Measurements from ENCODE around the gene NXF3. TPM values are rescaled to one million over a fixed set of nuclear protein-coding genes. Genes with fewer than 3 reads are reported as not detected.

The NXF3 gene
- total RNA-seq, 1 experiment from 2014 or later, result not detected

DNA sequence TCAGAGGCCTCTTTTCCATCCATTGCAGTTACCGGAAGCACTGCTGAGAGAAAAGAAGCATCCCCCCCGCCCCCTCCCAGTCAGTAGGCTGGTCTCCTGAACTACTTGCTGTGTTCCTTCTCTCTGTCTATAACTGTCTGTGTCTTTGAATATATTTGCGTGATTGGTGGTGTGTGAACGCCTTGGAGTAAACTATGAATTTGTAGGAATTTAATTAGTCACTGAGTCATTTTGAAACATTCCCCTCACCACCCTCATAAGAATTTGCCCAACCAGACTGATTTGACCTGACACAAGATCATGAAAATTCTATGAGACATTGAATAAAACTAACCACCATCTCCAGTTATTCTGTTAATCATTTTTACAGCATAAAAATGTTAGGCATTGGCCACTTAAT, 6.7 kb upstream of the NXF3 start:
- Histone ChIP-seq H3K9me3 (ENCODE audit: control insufficient read depth, low read depth, low read length) (peaks cover 10% of the 10 kb centered on the region), H3K18ac (ENCODE audit: insufficient read length, low read depth, low read length) (no peak overlapping the region), H3T11ph (ENCODE audit: low read length) (no peak overlapping the region), H4K5ac (ENCODE audit: insufficient read length, low read depth, low read length) (no peak overlapping the region), H3K4me2 (ENCODE audit: insufficient read depth, insufficient read length, low read length) (no peak overlapping the region), H3K79me1 (ENCODE audit: insufficient read depth, low read depth, low read length, poor library complexity, severe bottlenecking) (no peaks in the 10 kb centered on the region), H3K4ac (ENCODE audit: low read depth, low read length) (no peak overlapping the region), H2BK120ac (ENCODE audit: low read depth, low read length, poor library complexity, severe bottlenecking) (no peak overlapping the region), H2BK12ac (ENCODE audit: insufficient read length, low read depth, low read length) (no peak overlapping the region), H2AK5ac (ENCODE audit: insufficient read length, low read length) (no peak overlapping the region), H2AFZ (ENCODE audit: low read length) (no peak overlapping the region), H3K79me2 (ENCODE audit: insufficient read depth, low read length) (no peaks in the 10 kb centered on the region), H4K91ac (ENCODE audit: insufficient read length, low read depth, low read length) (no peak overlapping the region), H3K23ac (ENCODE audit: insufficient read length, low read depth, low read length) (no peak overlapping the region), H3K4me1 (ENCODE audit: insufficient read depth, low read length) (no peaks in the 10 kb centered on the region), H3K56ac (ENCODE audit: insufficient read length, low read depth, low read length) (no peak overlapping the region), H3K14ac (ENCODE audit: insufficient read depth, low read length) (no peak overlapping the region), H4K8ac (replicated peaks; ENCODE audit: insufficient read length, low read depth, low read length) (no peak overlapping the region), H2BK5ac (ENCODE audit: insufficient read length, low read length) (no peak overlapping the region), H3K27ac (ENCODE audit: insufficient read length, low read depth, low read length) (no peak overlapping the region), H2BK20ac (ENCODE audit: low read depth, low read length, poor library complexity, severe bottlenecking) (no peak overlapping the region), H2BK15ac (ENCODE audit: low read depth, low read length) (no peak overlapping the region), H3K23me2 (ENCODE audit: insufficient read length, low read depth, low read length, poor library complexity, severe bottlenecking) (no peaks in the 10 kb centered on the region), H3K9ac (ENCODE audit: extremely low read depth, insufficient read length, low read length) (no peak overlapping the region), H4K20me1 (ENCODE audit: control insufficient read depth, insufficient read depth, insufficient read length) (no peaks in the 10 kb centered on the region), H3K27me3 (ENCODE audit: insufficient read depth, low read length) (no peaks in the 10 kb centered on the region)
- peaks cover 51 to 58% of the 10 kb centered on the region in 2 experiments for H3K9me3 Mint-ChIP-seq
- no peak for DNase-seq
- TF ChIP-seq, protein P1, sequence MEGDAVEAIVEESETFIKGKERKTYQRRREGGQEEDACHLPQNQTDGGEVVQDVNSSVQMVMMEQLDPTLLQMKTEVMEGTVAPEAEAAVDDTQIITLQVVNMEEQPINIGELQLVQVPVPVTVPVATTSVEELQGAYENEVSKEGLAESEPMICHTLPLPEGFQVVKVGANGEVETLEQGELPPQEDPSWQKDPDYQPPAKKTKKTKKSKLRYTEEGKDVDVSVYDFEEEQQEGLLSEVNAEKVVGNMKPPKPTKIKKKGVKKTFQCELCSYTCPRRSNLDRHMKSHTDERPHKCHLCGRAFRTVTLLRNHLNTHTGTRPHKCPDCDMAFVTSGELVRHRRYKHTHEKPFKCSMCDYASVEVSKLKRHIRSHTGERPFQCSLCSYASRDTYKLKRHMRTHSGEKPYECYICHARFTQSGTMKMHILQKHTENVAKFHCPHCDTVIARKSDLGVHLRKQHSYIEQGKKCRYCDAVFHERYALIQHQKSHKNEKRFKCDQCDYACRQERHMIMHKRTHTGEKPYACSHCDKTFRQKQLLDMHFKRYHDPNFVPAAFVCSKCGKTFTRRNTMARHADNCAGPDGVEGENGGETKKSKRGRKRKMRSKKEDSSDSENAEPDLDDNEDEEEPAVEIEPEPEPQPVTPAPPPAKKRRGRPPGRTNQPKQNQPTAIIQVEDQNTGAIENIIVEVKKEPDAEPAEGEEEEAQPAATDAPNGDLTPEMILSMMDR (conservative IDR thresholded peaks at IDR 0.05), result no peak
- no peak overlapping the region for H3K27ac Mint-ChIP-seq
- no CpG with 5 or more reads among the region's 4 CpGs for WGBS (ENCODE audit: extremely low coverage, insufficient read length, low lambda C conversion rate)
- H3K36me3 Mint-ChIP-seq (ENCODE audit: insufficient read depth in 1 of 3, low read depth in 3 of 3), result no peaks in the 10 kb centered on the region; a peak in 2 of 7 replicates
- H3K4me3 Mint-ChIP-seq, result no peak overlapping the region
- H3K4me1 Mint-ChIP-seq, result peaks cover 11 to 12% of the 10 kb centered on the region in 2 experiments
- H3K27me3 Mint-ChIP-seq (ENCODE audit: low read depth), result no peaks in the 10 kb centered on the region
